GM21390 (cell line): Measurements from ENCODE around the gene CNTNAP2.

ENCODE experiments used
- ATAC-seq: cut with Tn5 transposase; IDR thresholded peaks from one replicate; pipeline ENCODE4 v1.9.1; 2021; ENCODE audit not compliant: unreplicated experiment

Gene CNTNAP2

GRCh38 chr7:147308539-147308938 lies 1191.9 kb downstream of the CNTNAP2 start:
- no peak for ATAC-seq

- ATAC-seq, result no peak
These were observed 1194.7 kb downstream of the CNTNAP2 start for GRCh38 chr7:147311336-147311735.

GRCh38 chr7:147321504-147321903 lies 1204.9 kb downstream of the CNTNAP2 start:
- no peak for ATAC-seq

- no peak for ATAC-seq
These were observed 1216.4 kb downstream of the CNTNAP2 start for GRCh38 chr7:147332988-147333387.

- ATAC-seq, result no peak
These were observed 1246.5 kb downstream of the CNTNAP2 start for GRCh38 chr7:147363101-147363500.

- no peak for ATAC-seq
These were observed 1259.6 kb downstream of the CNTNAP2 start for GRCh38 chr7:147376192-147376591.

- ATAC-seq, result no peak
These were observed 1264.3 kb downstream of the CNTNAP2 start for GRCh38 chr7:147380926-147381325.

GRCh38 chr7:147394329-147394728 lies 1277.7 kb downstream of the CNTNAP2 start:
- ATAC-seq, result no peak

- no peak for ATAC-seq
These were observed 1283.7 kb downstream of the CNTNAP2 start for GRCh38 chr7:147400221-147400689.

- ATAC-seq, result no peak
These were observed 1284.3 kb downstream of the CNTNAP2 start for GRCh38 chr7:147400925-147401324.

GRCh38 chr7:147405621-147406020 lies 1289.0 kb downstream of the CNTNAP2 start:
- no peak for ATAC-seq

- ATAC-seq, result no peak
These were observed 1290.0 kb downstream of the CNTNAP2 start for GRCh38 chr7:147406521-147407135.

GRCh38 chr7:147411096-147411495 lies 1294.5 kb downstream of the CNTNAP2 start:
- ATAC-seq, result no peak

GRCh38 chr7:147412109-147412508 lies 1295.5 kb downstream of the CNTNAP2 start:
- ATAC-seq, result no peak

- ATAC-seq, result no peak
These were observed 1296.4 kb downstream of the CNTNAP2 start for GRCh38 chr7:147412782-147413556.

GRCh38 chr7:147413557-147413870 lies 1296.9 kb downstream of the CNTNAP2 start:
- ATAC-seq, result no peak

GRCh38 chr7:147415991-147416390 lies 1299.4 kb downstream of the CNTNAP2 start:
- no peak for ATAC-seq

GRCh38 chr7:147418966-147419365 lies 1302.4 kb downstream of the CNTNAP2 start:
- no peak for ATAC-seq

GRCh38 chr7:147423875-147424274 lies 1307.3 kb downstream of the CNTNAP2 start:
- no peak for ATAC-seq

GRCh38 chr7:147428075-147428474 lies 1311.5 kb downstream of the CNTNAP2 start:
- ATAC-seq, result no peak

GRCh38 chr7:147429961-147430360 lies 1313.4 kb downstream of the CNTNAP2 start:
- no peak for ATAC-seq

- no peak for ATAC-seq
These were observed 1315.5 kb downstream of the CNTNAP2 start for GRCh38 chr7:147432079-147432478.

GRCh38 chr7:147432576-147432975 lies 1316.0 kb downstream of the CNTNAP2 start:
- no peak for ATAC-seq
